Mammary epithelial cell (primary cell): ENCODE data around the gene RFX3.

ENCODE experiments used
- EZH2 ChIP-seq: IDR thresholded peaks from 2 replicates; pipeline ENCODE4 v1.6.1; 2012; ENCODE audit warnings: low read length, inconsistent platforms, borderline replicate concordance
- TF ChIP-seq, protein P1 (sequence below), 2 donors: IDR thresholded peaks in 1 of 2; conservative IDR thresholded peaks in 1 of 2; 2 replicates each; pipeline ENCODE4 v1.5.1; 2011 to 2012; ENCODE audit warnings: inconsistent platforms in 2 of 2, low read length in 2 of 2, mild to moderate bottlenecking in 2 of 2, control low read depth in 1 of 2, low read depth in 1 of 2; ENCODE audit not compliant: insufficient read depth in 1 of 2; ENCODE audit errors: extremely low read depth in 1 of 2

DNA sequence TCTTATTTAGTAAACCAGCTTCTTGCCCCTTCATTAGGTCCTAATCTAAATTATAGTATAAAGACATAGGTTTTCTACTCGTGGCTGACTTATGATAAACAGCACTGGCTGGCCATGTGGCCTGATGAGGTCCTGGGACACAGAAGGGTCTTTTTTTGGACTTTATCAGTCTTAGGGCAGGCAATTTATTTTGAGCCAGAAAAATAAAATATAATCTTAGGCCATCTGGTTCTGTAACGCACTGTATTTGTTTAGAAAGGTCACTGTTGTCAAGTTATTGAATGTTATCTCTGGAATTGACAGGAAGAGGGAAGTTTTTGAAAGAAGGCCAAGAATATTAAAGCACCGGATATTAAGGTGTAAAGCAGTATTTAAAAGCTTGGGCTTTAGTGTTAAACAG lies 53.9 kb downstream of the RFX3 start:
- TF ChIP-seq, protein P1, sequence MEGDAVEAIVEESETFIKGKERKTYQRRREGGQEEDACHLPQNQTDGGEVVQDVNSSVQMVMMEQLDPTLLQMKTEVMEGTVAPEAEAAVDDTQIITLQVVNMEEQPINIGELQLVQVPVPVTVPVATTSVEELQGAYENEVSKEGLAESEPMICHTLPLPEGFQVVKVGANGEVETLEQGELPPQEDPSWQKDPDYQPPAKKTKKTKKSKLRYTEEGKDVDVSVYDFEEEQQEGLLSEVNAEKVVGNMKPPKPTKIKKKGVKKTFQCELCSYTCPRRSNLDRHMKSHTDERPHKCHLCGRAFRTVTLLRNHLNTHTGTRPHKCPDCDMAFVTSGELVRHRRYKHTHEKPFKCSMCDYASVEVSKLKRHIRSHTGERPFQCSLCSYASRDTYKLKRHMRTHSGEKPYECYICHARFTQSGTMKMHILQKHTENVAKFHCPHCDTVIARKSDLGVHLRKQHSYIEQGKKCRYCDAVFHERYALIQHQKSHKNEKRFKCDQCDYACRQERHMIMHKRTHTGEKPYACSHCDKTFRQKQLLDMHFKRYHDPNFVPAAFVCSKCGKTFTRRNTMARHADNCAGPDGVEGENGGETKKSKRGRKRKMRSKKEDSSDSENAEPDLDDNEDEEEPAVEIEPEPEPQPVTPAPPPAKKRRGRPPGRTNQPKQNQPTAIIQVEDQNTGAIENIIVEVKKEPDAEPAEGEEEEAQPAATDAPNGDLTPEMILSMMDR (conservative IDR thresholded peaks at IDR 0.05 in 1 of 2, IDR thresholded peaks at IDR 0.05 in 1 of 2; ENCODE audit: extremely low read depth in 1 of 2, insufficient read depth in 1 of 2, low read depth in 1 of 2, low read length in 2 of 2) = no peak
- no peak for TF ChIP-seq EZH2
